Esophagus muscularis mucosa (tissue), 4 donors: ENCODE results near the gene CHCHD3.

Experiments
- CTCF ChIP-seq, 3 experiments: fragments of 200-600 bp in 2 of 3; fragments of 450-650 bp in 1 of 3; sonication (generic) in 2 of 3; IDR thresholded peaks; one replicate each; pipeline ENCODE4 v1.5.1; 2017 to 2019; ENCODE audit warnings: antibody characterized with exemption in 3 of 3, mild to moderate bottlenecking in 2 of 3, moderate library complexity in 1 of 3
- EP300 ChIP-seq: sonication (generic); formaldehyde crosslinking; IDR thresholded peaks from one replicate; pipeline ENCODE4 v1.6.1; 2017; ENCODE audit warnings: antibody characterized with exemption
- POLR2A ChIP-seq: fragments of 450-650 bp; IDR thresholded peaks from one replicate; pipeline ENCODE4 v1.6.1; 2017; ENCODE audit warnings: antibody characterized with exemption, moderate library complexity, mild to moderate bottlenecking, low read depth
- POLR2AphosphoS5 ChIP-seq, 2 donors: sonication (generic); formaldehyde crosslinking; IDR thresholded peaks; one replicate each; pipeline ENCODE4 v1.6.1; 2017; ENCODE audit warnings: antibody characterized with exemption in 2 of 2

- TF ChIP-seq CTCF (IDR thresholded peaks at IDR 0.05) (no peak), POLR2AphosphoS5 (IDR thresholded peaks at IDR 0.05) (no peak), POLR2A (no peak), EP300 (no peak)
These were observed 41.2 kb downstream of the CHCHD3 start for GRCh38 chr7:133040674-133041073.
